ENCODE results near the gene TRIP6.

Gene TRIP6

DNA sequence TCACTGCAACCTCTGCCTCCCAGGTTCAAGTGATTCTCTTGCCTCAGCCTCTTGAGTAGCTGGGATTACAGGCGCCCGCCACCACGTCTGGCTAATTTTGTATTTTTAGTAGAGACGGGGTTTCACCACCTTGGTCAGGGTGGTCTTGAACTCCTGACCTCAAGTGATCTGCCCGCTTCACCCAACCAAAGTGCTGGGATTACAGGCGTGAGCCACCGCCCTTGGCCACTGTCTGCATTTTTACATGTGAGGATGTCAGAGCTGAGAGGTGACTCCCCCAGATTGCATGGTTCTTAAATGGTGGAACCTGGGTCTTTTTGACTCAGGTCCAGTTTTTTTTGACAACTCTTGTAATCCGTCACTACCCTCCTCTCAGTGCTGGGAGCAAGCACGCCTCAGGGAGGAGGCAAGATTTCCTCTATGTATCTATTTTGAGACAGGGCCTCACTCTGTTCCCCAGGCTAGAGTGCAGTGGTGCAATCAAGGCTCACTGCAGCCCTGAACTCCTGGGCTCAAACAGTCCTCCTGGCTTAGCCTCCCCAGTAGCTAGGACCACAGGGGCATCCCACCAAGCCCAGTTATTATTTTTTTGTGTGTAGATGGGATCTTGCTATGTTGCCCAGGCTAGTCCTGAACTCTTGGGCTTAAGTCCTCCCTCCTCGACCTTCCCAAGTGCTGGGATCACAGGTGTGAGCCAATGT, 6.6 kb downstream of the TRIP6 start:
- DNase-seq (ENCODE audit: low read depth in 2 of 2): no peak

GRCh38 chr7:100874300-100874576, 7.1 kb downstream of the TRIP6 start:
- DNase-seq (ENCODE audit: low read depth in 2 of 2): no peak

DNA sequence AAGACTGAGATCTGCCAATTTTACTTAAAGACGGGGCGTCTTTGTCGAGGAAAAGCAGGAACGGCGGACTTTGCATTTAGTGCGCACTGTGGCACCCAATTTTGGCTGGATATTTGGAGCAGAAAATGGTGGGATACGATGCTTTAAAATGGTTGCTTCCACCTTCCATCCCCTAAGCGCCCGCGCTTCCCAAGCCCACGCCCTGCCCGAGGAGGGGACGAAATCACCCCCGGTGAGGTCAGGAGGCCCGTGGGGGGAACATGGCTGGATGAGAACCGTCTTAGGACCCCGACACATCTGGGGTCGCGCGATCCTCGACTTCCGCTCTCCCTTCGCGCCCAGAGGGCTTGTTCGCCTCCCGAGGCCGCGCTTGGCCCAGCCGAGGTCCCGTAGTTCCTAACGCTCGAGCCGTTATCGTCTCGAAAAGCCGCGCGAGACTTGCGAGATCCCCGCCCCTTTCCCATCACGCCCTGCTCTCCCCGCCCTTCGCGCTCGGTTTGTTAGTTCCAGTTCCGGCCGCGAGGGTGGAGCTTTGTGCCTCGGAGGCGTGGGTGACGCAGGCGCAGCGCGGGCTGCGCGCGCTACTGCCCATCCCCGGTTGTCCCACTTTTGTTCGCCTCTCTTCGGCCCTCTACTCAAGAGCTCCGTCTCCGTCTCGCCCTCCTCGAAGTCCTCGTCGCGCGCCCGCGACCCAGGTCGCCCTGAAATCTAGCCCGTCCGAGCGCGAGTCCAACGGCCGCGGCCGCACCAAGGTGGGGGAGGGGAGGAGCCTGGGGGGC, 7.6 kb downstream of the TRIP6 start, which contains the start of gene SRRT:
SRRT (plus strand) TSS at position 527 of the 779 bp plus-strand sequence. CDS start 488 bp downstream, outside the sequence.
- peak; percentile 96 to 97 for DNase-seq (ENCODE audit: low read depth in 2 of 2)

DNA sequence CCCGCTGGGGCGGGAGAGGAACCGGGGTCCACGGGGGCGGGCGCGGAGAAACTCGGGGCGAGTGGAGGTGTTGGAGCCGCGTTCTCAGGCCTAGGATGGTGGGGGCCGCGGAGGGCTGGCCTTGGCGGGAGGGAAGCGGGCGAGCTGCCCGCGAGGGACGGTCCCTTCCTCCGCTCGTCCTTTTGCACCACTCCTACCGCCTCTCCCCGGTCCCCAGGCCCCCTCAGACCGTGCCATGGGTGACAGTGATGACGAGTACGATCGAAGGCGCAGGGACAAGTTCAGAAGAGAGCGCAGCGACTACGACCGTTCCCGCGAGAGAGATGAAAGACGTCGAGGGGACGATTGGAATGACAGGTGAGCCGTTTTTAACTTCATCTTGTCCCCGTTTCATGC, 8.2 kb downstream of the TRIP6 start:
- DNase-seq (ENCODE audit: low read depth in 2 of 2): no peak

GRCh38 chr7:100878013-100878412, 10.8 kb downstream of the TRIP6 start:
- no peak for DNase-seq (ENCODE audit: low read depth in 2 of 2)

GRCh38 chr7:100878685-100879084, 11.5 kb downstream of the TRIP6 start:
- no peak for DNase-seq (ENCODE audit: low read depth in 2 of 2)

GRCh38 chr7:100879685-100880261, 12.6 kb downstream of the TRIP6 start:
- DNase-seq (ENCODE audit: low read depth in 2 of 2): no peak

DNA sequence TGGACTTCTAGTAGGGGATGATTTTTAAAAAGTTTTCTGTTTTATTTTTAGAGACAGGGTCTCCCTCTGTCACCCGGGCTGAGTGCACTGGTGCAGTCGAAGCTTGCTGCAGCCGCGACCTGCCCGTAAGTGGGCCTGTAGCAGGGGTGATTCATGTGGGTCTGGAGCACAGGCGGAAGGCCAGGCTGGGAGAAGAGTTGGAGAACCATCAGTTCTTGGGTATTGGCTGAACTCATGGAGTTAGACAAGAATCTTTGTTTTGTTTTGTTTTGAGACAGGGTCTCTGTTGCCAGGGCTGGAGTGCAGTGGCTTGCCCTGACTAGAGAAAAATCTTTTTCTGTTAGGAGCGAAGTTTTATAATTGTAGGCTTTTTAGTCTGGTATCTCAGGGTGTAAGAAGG, 13.5 kb downstream of the TRIP6 start:
- no peak for DNase-seq (ENCODE audit: low read depth in 2 of 2)

GRCh38 chr7:100881136-100881535, 13.9 kb downstream of the TRIP6 start:
- DNase-seq (ENCODE audit: low read depth in 2 of 2): no peak

GRCh38 chr7:100882201-100882600, 15.0 kb downstream of the TRIP6 start:
- DNase-seq (ENCODE audit: low read depth in 2 of 2): no peak

- no peak for DNase-seq (ENCODE audit: low read depth in 2 of 2)
Observed at GRCh38 chr7:100882785-100883526, 15.8 kb downstream of the TRIP6 start.

DNA sequence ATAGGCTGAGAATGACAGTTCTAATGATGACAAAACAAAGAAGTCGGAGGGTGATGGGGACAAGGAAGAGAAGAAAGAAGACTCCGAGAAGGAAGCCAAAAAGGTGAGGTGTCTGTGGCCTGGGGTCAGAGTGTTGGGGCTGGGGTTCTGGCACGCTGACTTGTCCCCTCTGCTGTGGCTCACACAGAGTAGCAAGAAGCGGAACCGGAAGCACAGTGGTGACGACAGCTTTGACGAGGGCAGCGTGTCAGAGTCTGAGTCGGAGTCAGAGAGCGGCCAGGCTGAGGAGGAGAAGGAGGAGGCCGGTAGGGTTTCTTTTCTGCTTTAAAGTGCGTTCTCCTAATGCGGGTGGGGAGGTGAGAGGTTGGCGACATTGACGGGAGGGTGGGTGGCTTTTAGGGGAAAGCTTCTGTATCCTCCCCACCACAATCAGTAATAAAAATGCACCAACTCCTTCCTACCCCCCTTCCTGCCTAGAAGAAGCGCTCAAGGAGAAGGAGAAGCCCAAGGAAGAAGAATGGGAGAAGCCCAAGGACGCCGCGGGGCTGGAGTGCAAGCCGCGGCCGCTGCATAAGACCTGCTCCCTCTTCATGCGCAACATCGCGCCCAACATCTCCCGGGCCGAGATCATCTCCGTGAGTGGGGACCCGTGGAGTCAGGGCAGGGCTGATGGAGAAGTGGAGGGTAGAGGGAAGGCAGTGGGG, 17.7 kb downstream of the TRIP6 start:
- DNase-seq (ENCODE audit: low read depth in 2 of 2): no peak

DNA sequence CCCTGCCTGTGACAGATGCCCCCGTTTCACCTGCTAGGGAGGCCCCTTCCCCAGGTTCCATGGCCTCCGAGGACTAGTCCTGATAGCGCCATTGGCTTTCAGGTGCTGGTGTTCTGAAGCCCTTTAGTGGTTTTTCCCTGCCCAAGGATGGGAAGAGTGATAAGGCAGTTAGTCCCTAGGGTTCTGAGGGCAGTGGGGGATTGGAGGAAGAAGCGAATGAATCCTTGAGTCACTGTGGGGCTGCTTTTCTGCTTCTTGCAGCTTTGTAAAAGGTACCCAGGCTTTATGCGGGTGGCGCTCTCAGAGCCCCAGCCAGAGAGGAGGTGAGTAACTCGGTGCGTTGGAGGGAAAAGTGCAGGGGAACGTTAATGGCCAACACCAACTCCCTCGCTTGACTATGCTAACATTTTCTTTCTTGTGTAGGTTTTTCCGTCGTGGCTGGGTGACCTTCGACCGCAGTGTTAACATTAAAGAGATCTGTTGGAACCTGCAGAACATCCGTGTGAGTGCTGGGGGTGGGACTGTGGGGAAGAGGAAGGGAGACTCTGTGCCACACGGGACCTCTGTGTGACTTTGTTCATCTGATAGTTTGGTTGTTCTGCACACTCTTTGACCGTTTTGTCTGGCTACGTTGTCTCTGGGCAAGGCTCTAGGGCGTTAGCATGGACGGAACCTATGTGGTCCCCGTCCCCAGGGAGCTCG, 18.4 kb downstream of the TRIP6 start:
- DNase-seq (ENCODE audit: low read depth in 2 of 2): no peak

GRCh38 chr7:100886142-100886935, 19.2 kb downstream of the TRIP6 start:
- DNase-seq (ENCODE audit: low read depth in 2 of 2): no peak

GRCh38 chr7:100886936-100887515, 19.8 kb downstream of the TRIP6 start:
- no peak for DNase-seq (ENCODE audit: low read depth in 2 of 2)

- DNase-seq (ENCODE audit: low read depth in 2 of 2): no peak
Observed at GRCh38 chr7:100887516-100888290, 20.5 kb downstream of the TRIP6 start.

DNA sequence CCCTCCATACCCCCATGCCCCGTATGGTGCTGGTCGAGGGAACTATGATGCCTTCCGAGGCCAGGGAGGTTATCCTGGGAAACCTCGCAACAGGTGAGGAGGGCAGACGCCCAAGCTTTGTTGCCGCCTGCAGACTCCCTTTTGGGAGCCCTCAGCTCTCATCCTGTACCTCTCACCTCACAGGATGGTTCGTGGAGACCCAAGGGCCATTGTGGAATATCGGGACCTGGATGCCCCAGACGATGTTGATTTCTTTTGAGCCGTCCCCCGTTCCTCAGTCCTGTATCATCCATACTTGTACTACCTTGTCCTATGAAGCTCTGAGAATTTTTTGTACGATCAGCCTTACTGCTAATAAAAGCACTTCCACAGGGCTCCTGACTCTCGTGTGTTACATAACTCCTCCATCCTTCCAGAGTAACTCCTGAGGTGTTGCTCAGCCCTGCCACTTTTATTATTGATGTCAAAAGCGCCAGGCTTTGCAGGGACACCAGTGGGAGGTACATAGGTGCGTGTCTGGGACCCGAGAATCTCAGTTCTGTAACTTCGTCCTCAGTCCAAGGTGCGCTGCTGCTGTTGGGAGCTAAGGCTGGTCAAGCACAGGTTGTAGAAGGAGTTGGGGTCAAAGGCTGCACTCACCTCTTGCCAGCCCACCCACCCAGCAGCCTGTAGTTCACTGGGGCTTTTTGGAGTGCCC, 21.3 kb downstream of the TRIP6 start:
- no peak for DNase-seq (ENCODE audit: low read depth in 2 of 2)

DNA sequence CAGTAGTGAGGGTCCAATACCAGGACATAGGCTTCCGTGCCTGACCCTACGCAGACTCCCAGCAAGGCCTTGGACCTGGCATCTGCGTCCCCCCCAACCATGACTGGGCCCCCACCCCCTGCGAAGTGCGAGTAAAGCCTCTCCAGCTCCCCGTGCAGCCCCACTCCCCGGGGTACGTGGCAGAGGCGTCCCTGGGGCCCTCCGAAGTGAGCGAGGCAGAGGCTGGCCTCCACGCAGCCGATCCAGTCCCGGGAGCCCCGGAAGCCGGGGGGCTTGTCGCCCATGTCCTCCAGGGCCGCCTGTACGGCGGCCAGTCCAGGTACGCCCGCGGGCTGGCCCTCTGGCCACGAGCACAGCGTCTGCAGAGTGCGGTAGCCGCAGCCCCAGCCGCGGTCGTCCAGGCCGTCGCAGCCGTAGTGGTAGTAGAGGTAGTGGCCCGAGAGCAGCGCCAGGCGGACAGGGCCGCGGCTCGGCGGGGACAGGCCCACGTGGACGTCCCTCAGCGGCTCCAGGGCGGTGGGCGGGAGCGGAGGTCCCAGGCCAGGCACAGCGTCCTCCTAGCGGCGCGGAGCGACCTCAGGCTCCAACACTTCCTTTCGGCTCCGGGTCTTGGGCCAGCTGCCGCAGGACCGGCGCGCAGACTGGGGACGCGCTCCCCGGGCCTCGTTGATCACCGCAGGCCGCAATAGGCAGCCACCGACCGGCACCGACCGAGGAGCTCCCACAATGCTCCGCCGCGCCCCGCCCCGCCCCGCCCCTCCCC, 22.0 kb downstream of the TRIP6 start, which contains the start of gene UFSP1:
UFSP1 (minus strand) TSS at position 728 of the 763 bp plus-strand sequence; CDS start at position 284, 444 bp downstream.
- DNase-seq (ENCODE audit: low read depth in 2 of 2): no peak
